SU-DHL-6 (cell line): ENCODE data around the gene ANKRD13D.

ENCODE experiments used
- H2AFZ ChIP-seq: fragments of 200-600 bp; sonication (generic); 2 replicates; pipeline ENCODE4 v1.6.1; 2014; ENCODE audit warnings: low read depth, mild to moderate bottlenecking, moderate library complexity, mixed read lengths, antibody characterized with exemption, low read length; ENCODE audit not compliant: severe bottlenecking
- H3F3A ChIP-seq: fragments of 200-600 bp; shearing (Covaris generic); 2 replicates; pipeline ENCODE4 v1.6.0; 2016; ENCODE audit warnings: antibody characterized with exemption, mild to moderate bottlenecking; ENCODE audit not compliant: insufficient read depth
- H3K27ac ChIP-seq: fragments of 200-600 bp; sonication (generic); 2 replicates; pipeline ENCODE4 v1.5.1; 2016; ENCODE audit warnings: low read depth, mild to moderate bottlenecking, low read length, moderate library complexity, mixed read lengths
- H3K27me3 ChIP-seq: fragments of 200-600 bp; sonication (generic), shearing (Covaris generic); 2 replicates; pipeline ENCODE4 v1.6.0; 2014; ENCODE audit warnings: mild to moderate bottlenecking, low read length
- H3K36me3 ChIP-seq: fragments of 200-600 bp; sonication (generic); 2 replicates; pipeline ENCODE4 v1.6.1; 2014; ENCODE audit warnings: mild to moderate bottlenecking, low read length, mixed read lengths
- H3K4me2 ChIP-seq: fragments of 300-600, 200-600 bp; shearing (Covaris generic), sonication (generic); 2 replicates; pipeline ENCODE4 v1.6.0; 2014; ENCODE audit warnings: low read length, low read depth, mild to moderate bottlenecking; ENCODE audit not compliant: poor library complexity, severe bottlenecking
- H3K4me3 ChIP-seq: fragments of 200-600 bp; sonication (generic); 2 replicates; pipeline ENCODE4 v1.5.1; 2014; ENCODE audit warnings: antibody characterized with exemption, low read length, mild to moderate bottlenecking, mixed read lengths; ENCODE audit not compliant: insufficient read depth, poor library complexity, severe bottlenecking
- H3K79me2 ChIP-seq: fragments of 200-600 bp; sonication (generic); 2 replicates; pipeline ENCODE4 v1.6.1; 2014; ENCODE audit warnings: mild to moderate bottlenecking, low read length, moderate library complexity; ENCODE audit not compliant: insufficient read depth
- H3K9ac ChIP-seq: fragments of 200-600 bp; sonication (generic); 2 replicates; pipeline ENCODE4 v1.7.0; 2014; ENCODE audit warnings: mild to moderate bottlenecking, low read length
- H3K9me2 ChIP-seq: fragments of 200-600 bp; sonication (generic); replicated peaks from 2 replicates; pipeline ENCODE4 v1.6.1; 2014; ENCODE audit warnings: low read length; ENCODE audit not compliant: insufficient read depth
- H3K9me3 ChIP-seq: fragments of 200-600 bp; sonication (generic); 2 replicates; pipeline ENCODE4 v1.6.1; 2014; ENCODE audit warnings: low read length, mixed read lengths; ENCODE audit not compliant: insufficient read depth
- H4K20me1 ChIP-seq: fragments of 200-600 bp; sonication (generic); 2 replicates; pipeline ENCODE4 v1.6.1; 2014; ENCODE audit warnings: low read depth, mild to moderate bottlenecking, antibody characterized with exemption, low read length, moderate library complexity, mixed read lengths
- CTCF ChIP-seq: fragments of 200-600 bp; sonication (generic); IDR thresholded peaks from one replicate; pipeline ENCODE4 v1.5.1; 2017; ENCODE audit warnings: antibody characterized with exemption, mild to moderate bottlenecking, low read length, moderate library complexity; ENCODE audit not compliant: insufficient read depth, poor library complexity, severe bottlenecking
- EZH2phosphoT487 ChIP-seq: fragments of 200-600 bp; sonication (generic), shearing (Covaris generic); conservative IDR thresholded peaks from 2 replicates; pipeline ENCODE4 v1.6.1; 2018; ENCODE audit warnings: mild to moderate bottlenecking, antibody characterized with exemption, low read length, moderate library complexity, mixed read lengths

Gene ANKRD13D

GRCh38 chr11:67274768-67275605 lies 14.1 kb upstream of the ANKRD13D start:
- Histone ChIP-seq H3K27ac (peak overlapping the region; percentile 97), H3K36me3 (peaks cover 3% of the 10 kb centered on the region; the same call in 1 of the 2 replicates), H4K20me1 (no peaks in the 10 kb centered on the region), H2AFZ (no peak overlapping the region), H3F3A (peaks cover 27% of the 10 kb centered on the region), H3K27me3 (no peaks in the 10 kb centered on the region), H3K9me2 (no peaks in the 10 kb centered on the region), H3K9ac (no peak overlapping the region), H3K4me2 (no peak overlapping the region), H3K4me3 (no peak overlapping the region), H3K9me3 (no peaks in the 10 kb centered on the region), H3K79me2 (peaks cover 92% of the 10 kb centered on the region)
- TF ChIP-seq EZH2phosphoT487 (no peak), CTCF (no peak)

- H3K9me3 ChIP-seq: no peaks in the 10 kb centered on the region
- peaks cover 83% of the 10 kb centered on the region for H3K79me2 ChIP-seq
- H3K4me2 ChIP-seq: peak overlapping the region; percentile 73
- H3K4me3 ChIP-seq: no peak overlapping the region
- no peak overlapping the region for H2AFZ ChIP-seq
- no peaks in the 10 kb centered on the region for H4K20me1 ChIP-seq
- TF ChIP-seq EZH2phosphoT487 (no peak), CTCF (no peak)
- no peaks in the 10 kb centered on the region for H3K27me3 ChIP-seq
- H3K9ac ChIP-seq: 0 out of 2 replicates have a peak overlapping the region, but pooled peaks have one; percentile 0
- H3K36me3 ChIP-seq: peaks cover 3% of the 10 kb centered on the region; the same call in 1 of the 2 replicates
- H3K9me2 ChIP-seq: no peaks in the 10 kb centered on the region
- peak overlapping the region; percentile 97 for H3K27ac ChIP-seq
- H3F3A ChIP-seq: peaks cover 19% of the 10 kb centered on the region
Observed at GRCh38 chr11:67275606-67276409, 13.3 kb upstream of the ANKRD13D start.

GRCh38 chr11:67276781-67277230 lies 12.3 kb upstream of the ANKRD13D start:
- H4K20me1 ChIP-seq: no peaks in the 10 kb centered on the region
- peaks cover 18% of the 10 kb centered on the region for H3F3A ChIP-seq
- H3K27ac ChIP-seq: peak overlapping the region; percentile 97
- no peaks in the 10 kb centered on the region for H3K9me2 ChIP-seq
- peak overlapping the region; percentile 73 for H3K4me2 ChIP-seq
- peak overlapping the region; percentile 73 for H3K9ac ChIP-seq
- peak overlapping the region; percentile 28 for H3K4me3 ChIP-seq
- H3K36me3 ChIP-seq: peaks cover 3% of the 10 kb centered on the region; the same call in 1 of the 2 replicates
- peaks cover 73% of the 10 kb centered on the region for H3K79me2 ChIP-seq
- no peak overlapping the region for H2AFZ ChIP-seq
- H3K27me3 ChIP-seq: no peaks in the 10 kb centered on the region
- TF ChIP-seq EZH2phosphoT487 (no peak), CTCF (peak; percentile 20)
- no peaks in the 10 kb centered on the region for H3K9me3 ChIP-seq
